H1 (cell line): ENCODE data around the gene GATA5. TPM values are rescaled to one million over a fixed set of nuclear protein-coding genes. Genes with fewer than 3 reads are reported as not detected.

Source experiments
- CTCF ChIA-PET: fragments of 300-600 bp; sonication (Branson Sonifier 250); formaldehyde crosslinking; loops from one replicate; lab custom pipeline; 2021; ENCODE audit not compliant: partially characterized antibody; lab: Charles Lee
- POLR2A ChIA-PET: fragments of 300-600 bp; sonication (Branson Sonifier 250); formaldehyde crosslinking; loops from one replicate; lab custom pipeline; 2021; ENCODE audit warnings: inconsistent platforms; ENCODE audit not compliant: partially characterized antibody; lab: Charles Lee
- DNase-seq, 2 experiments: peaks; one replicate each; pipeline versions ENCODE4 v3.0.0 to v3.0.0-alpha.2; 2010 to 2022; ENCODE audit warnings: low spot score in 2 of 2, low read depth in 1 of 2, mixed read lengths in 1 of 2
- FAIRE-seq: peaks from 2 replicates; lab custom pipeline; 2011; peaks lifted over from hg19 to GRCh38; lab: Jason Lieb, UNC
- H2AFZ ChIP-seq: 2 replicates; pipeline ENCODE4 v1.8.1; 2012; ENCODE audit warnings: low read length, inconsistent platforms
- H2AK5ac ChIP-seq: 2 replicates; pipeline ENCODE4 v1.6.1; 2013; ENCODE audit warnings: low read depth, low read length
- H2BK120ac ChIP-seq: replicated peaks from 2 replicates; pipeline ENCODE3; 2013; ENCODE audit warnings: low read depth, low read length, inconsistent platforms
- H2BK12ac ChIP-seq: 2 replicates; pipeline ENCODE4 v1.6.1; 2013; ENCODE audit warnings: low read depth, low read length
- H2BK15ac ChIP-seq: 2 replicates; pipeline ENCODE4 v1.6.1; 2013; ENCODE audit warnings: low read length
- H2BK20ac ChIP-seq: 2 replicates; pipeline ENCODE4 v1.6.1; 2013; ENCODE audit warnings: low read length
- H2BK5ac ChIP-seq: 2 replicates; pipeline ENCODE4 v1.6.1; 2013; ENCODE audit warnings: low read depth, low read length
- H3K14ac ChIP-seq: 2 replicates; pipeline ENCODE4 v1.6.1; 2013; ENCODE audit warnings: inconsistent platforms; ENCODE audit not compliant: insufficient read length
- H3K18ac ChIP-seq: 2 replicates; pipeline ENCODE4 v1.6.1; 2013; ENCODE audit warnings: low read length; ENCODE audit errors: extremely low read depth
- H3K23ac ChIP-seq: 2 replicates; pipeline ENCODE4 v1.6.1; 2013; ENCODE audit warnings: inconsistent platforms; ENCODE audit not compliant: insufficient read length
- H3K23me2 ChIP-seq: 2 replicates; pipeline ENCODE4 v1.6.1; 2013; ENCODE audit warnings: low read depth, low read length
- H3K27ac ChIP-seq: 2 replicates; pipeline ENCODE4 v1.6.1; 2011; ENCODE audit warnings: low read depth, low read length, inconsistent platforms
- H3K27me3 ChIP-seq, 4 experiments: replicated peaks in 1 of 4; 1 replicate in 1 of 4; 2 replicates in 3 of 4; pipeline versions ENCODE4 v1.6.1 to v1.8.1; 2011 to 2013; ENCODE audit warnings: low read length in 3 of 4, mild to moderate bottlenecking in 3 of 4, inconsistent platforms in 2 of 4, mixed read lengths in 2 of 4, moderate library complexity in 1 of 4; ENCODE audit not compliant: control insufficient read depth in 3 of 4, insufficient read depth in 3 of 4; ENCODE audit errors: extremely low read depth in 1 of 4
- H3K36me3 ChIP-seq, 4 experiments: 2 replicates each; pipeline versions ENCODE4 v1.6.1 to v1.8.1; 2011 to 2013; ENCODE audit warnings: mild to moderate bottlenecking in 4 of 4, low read length in 3 of 4, moderate library complexity in 2 of 4, control low read depth in 1 of 4, inconsistent platforms in 1 of 4; ENCODE audit not compliant: insufficient read depth in 4 of 4, control insufficient read depth in 2 of 4
- H3K4ac ChIP-seq: replicated peaks from 2 replicates; pipeline ENCODE3; 2013; ENCODE audit warnings: low read length, low read depth, mixed read lengths, inconsistent platforms; ENCODE audit not compliant: insufficient read length
- H3K4me1 ChIP-seq, 4 experiments: replicated peaks in 1 of 4; 1 replicate in 1 of 4; 2 replicates in 3 of 4; pipeline versions ENCODE4 v1.6.1 to v1.8.1; 2011 to 2013; ENCODE audit warnings: low read length in 3 of 4, inconsistent platforms in 2 of 4, mixed read lengths in 1 of 4; ENCODE audit not compliant: insufficient read depth in 4 of 4, control insufficient read depth in 3 of 4
- H3K4me2 ChIP-seq, 2 experiments: 2 replicates each; pipeline versions ENCODE4 v1.6.1 to v1.8.1; 2011 to 2013; ENCODE audit warnings: low read depth in 2 of 2, low read length in 2 of 2, control low read depth in 1 of 2, inconsistent platforms in 1 of 2, mild to moderate bottlenecking in 1 of 2; ENCODE audit not compliant: insufficient read depth in 1 of 2
- H3K4me3 ChIP-seq, 4 experiments: fragments of 200-600, 300-600 bp in 1 of 4; sonication (generic), shearing (Covaris generic), sonication (Bioruptor Twin) in 1 of 4; 2 replicates each; pipeline versions ENCODE4 v1.5.1 to v1.8.1; 2011 to 2016; ENCODE audit warnings: low read length in 4 of 4, low read depth in 3 of 4, control low read depth in 2 of 4, inconsistent platforms in 2 of 4, mild to moderate bottlenecking in 2 of 4, mixed read lengths in 1 of 4, moderate library complexity in 1 of 4; ENCODE audit not compliant: insufficient read depth in 2 of 4; ENCODE audit errors: extremely low read depth in 1 of 4
- H3K56ac ChIP-seq: replicated peaks from 2 replicates; pipeline ENCODE3; 2013; ENCODE audit warnings: low read depth, mild to moderate bottlenecking, mixed read lengths, low read length, inconsistent platforms; ENCODE audit not compliant: insufficient read length
- H3K79me1 ChIP-seq: 2 replicates; pipeline ENCODE4 v1.6.1; 2013; ENCODE audit warnings: low read depth, low read length, control low read depth
- H3K79me2 ChIP-seq, 2 experiments: 2 replicates each; pipeline versions ENCODE4 v1.6.1 to v1.8.1; 2012 to 2013; ENCODE audit warnings: low read length in 2 of 2, mild to moderate bottlenecking in 2 of 2, inconsistent platforms in 1 of 2; ENCODE audit not compliant: insufficient read depth in 2 of 2, control insufficient read depth in 1 of 2
- H3K9ac ChIP-seq, 4 experiments: replicated peaks in 1 of 4; 1 replicate in 1 of 4; 2 replicates in 3 of 4; pipeline versions ENCODE4 v1.6.1 to v1.8.1; 2011 to 2013; ENCODE audit warnings: low read depth in 3 of 4, low read length in 3 of 4, control low read depth in 2 of 4, mild to moderate bottlenecking in 2 of 4, moderate library complexity in 2 of 4, inconsistent platforms in 1 of 4; ENCODE audit errors: extremely low read depth in 1 of 4
- H3K9me3 ChIP-seq, 2 experiments: 2 replicates each; pipeline versions ENCODE4 v1.6.1 to v1.8.1; 2012 to 2013; ENCODE audit warnings: mild to moderate bottlenecking in 2 of 2, moderate library complexity in 2 of 2, control low read depth in 1 of 2, inconsistent platforms in 1 of 2, low read depth in 1 of 2, low read length in 1 of 2, mixed read lengths in 1 of 2; ENCODE audit not compliant: insufficient read depth in 2 of 2
- H4K20me1 ChIP-seq, 2 experiments: replicated peaks in 1 of 2; 2 replicates each; pipeline versions ENCODE3 to v1.8.1; 2011 to 2013; ENCODE audit warnings: inconsistent platforms in 2 of 2, low read length in 2 of 2, mild to moderate bottlenecking in 1 of 2; ENCODE audit not compliant: insufficient read depth in 2 of 2, control insufficient read depth in 1 of 2
- H4K5ac ChIP-seq: 2 replicates; pipeline ENCODE4 v1.6.1; 2013; ENCODE audit warnings: low read length, low read depth, mixed read lengths, inconsistent platforms; ENCODE audit not compliant: insufficient read length
- H4K8ac ChIP-seq: 2 replicates; pipeline ENCODE4 v1.8.0; 2013; ENCODE audit warnings: mild to moderate bottlenecking, moderate library complexity, low read length, inconsistent platforms; ENCODE audit not compliant: insufficient read depth; ENCODE audit errors: extremely low read depth
- H4K91ac ChIP-seq: replicated peaks from 2 replicates; pipeline ENCODE3; 2013; ENCODE audit warnings: low read length, mixed read lengths, inconsistent platforms; ENCODE audit not compliant: insufficient read length
- EP300 ChIP-seq, 2 experiments: IDR thresholded peaks; 1 replicate in 1 of 2; 2 replicates in 1 of 2; pipeline ENCODE4 v1.6.1; 2011 to 2012; ENCODE audit warnings: low read depth in 2 of 2, low read length in 2 of 2, mild to moderate bottlenecking in 2 of 2, borderline replicate concordance in 1 of 2, inconsistent platforms in 1 of 2, moderate library complexity in 1 of 2
- WGBS, 2 experiments: shearing (Covaris generic) in 1 of 2; methylation state at CpG; one replicate each; pipeline versions ENCODE4 v1.1.6 to v1.1.7; 2013 to 2015; ENCODE audit warnings: low lambda C conversion rate in 2 of 2, mixed read lengths in 2 of 2, inconsistent platforms in 1 of 2, low coverage in 1 of 2, missing lambda C conversion rate in 1 of 2; ENCODE audit not compliant: insufficient replicate concordance in 2 of 2, insufficient coverage in 1 of 2, insufficient read length in 1 of 2; ENCODE audit errors: extremely low coverage in 1 of 2, missing lambda C conversion rate in 1 of 2; 5-methylcytosine and 5-hydroxymethylcytosine counted together
- polyA plus RNA-seq, 7 experiments: library from polyadenylated mRNA; depleted of rRNA in 3 of 7; stranded (reverse) in 5 of 7; unstranded in 2 of 7; fragments of >200 nt in 5 of 7; fragments of 200-250 nt in 2 of 7; gene quantifications; 1 replicate in 5 of 7; 2 replicates in 1 of 7; 4 replicates in 1 of 7; pipeline versions ENCODE4 v1.2.1 to v1.2.3, GENCODE V29; 2011 to 2013; ENCODE audit warnings: missing spikeins in 2 of 7, mixed read lengths in 2 of 7
- total RNA-seq: library from RNA; stranded (reverse); fragmentation: NEBNext Ultra II Directional; extraction: Animal tissue kit (Norgen Biotek cat#: 25700); gene quantifications from 2 replicates; pipeline ENCODE4 v1.2.1, GENCODE V29; 2021

The GATA5 gene
- total and polyA plus RNA-seq, 2 of the 8 experiments (the other 6 are each of a cell fraction or from before 2014, with no cell fraction given): 0.08 to 0.11 TPM

DNA sequence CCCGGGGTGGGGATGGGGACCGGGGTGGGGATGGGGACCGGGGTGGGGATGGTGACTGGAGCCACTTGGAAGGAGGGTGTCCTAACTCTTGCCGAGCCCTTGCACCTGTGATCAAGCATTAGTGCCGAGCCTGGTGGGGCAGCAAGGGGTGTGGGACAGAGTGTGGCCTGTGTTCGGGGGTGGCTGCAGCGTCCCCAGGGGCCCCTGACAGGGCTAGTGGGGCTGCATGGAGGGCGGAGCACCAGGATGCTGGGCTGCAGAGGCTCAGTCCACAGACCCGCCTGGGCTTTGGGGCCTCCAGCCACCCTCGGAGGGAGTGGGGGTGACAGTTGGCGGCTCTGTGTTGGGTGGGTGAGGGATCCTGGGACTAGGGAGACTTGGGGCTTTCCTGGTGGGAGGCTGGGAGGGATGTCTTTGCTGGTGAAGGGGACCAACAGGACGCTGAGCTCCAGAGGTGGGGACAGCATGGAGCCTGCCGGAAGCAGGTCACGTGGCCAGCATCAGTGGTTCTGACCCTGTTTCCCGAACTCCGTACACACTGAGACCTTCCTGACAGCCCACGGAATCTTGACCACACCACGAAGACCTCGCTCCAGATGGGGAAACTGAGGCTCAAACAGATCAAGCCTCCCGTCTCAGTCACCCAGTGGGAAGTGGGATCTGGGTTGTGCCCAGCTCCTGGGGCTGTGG is 53.0 kb downstream of the GATA5 start:
- Histone ChIP-seq H4K8ac (peak overlapping the region; percentile 5; the same call in 1 of the 2 replicates), H3K4me2 (no peak overlapping the region), H4K91ac (no peak overlapping the region), H4K5ac (no peak overlapping the region), H2AFZ (no peak overlapping the region), H3K79me2 (no peaks in the 10 kb centered on the region), H3K27me3 (no peaks in the 10 kb centered on the region), H3K56ac (no peak overlapping the region), H2BK12ac (no peak overlapping the region), H3K27ac (no peak overlapping the region), H3K9me3 (no peaks in the 10 kb centered on the region), H3K23me2 (no peaks in the 10 kb centered on the region; the same call in 1 of the 2 replicates), H3K18ac (no peak overlapping the region), H2BK15ac (no peak overlapping the region), H3K79me1 (no peaks in the 10 kb centered on the region), H3K36me3 (no peaks in the 10 kb centered on the region; a peak in 1 of 8 replicates), H2AK5ac (no peak overlapping the region), H4K20me1 (peaks cover 0 to 8% of the 10 kb centered on the region in 2 experiments), H2BK120ac (no peak overlapping the region), H3K23ac (no peak overlapping the region), H3K14ac (no peak overlapping the region), H3K4ac (no peak overlapping the region), H3K4me3 (no peak overlapping the region), H3K9ac (no peak overlapping the region), H2BK5ac (no peak overlapping the region), H2BK20ac (no peak overlapping the region), H3K4me1 (peaks cover 0 to 27% (median 13%) of the 10 kb centered on the region in 4 experiments; a peak in 6 of 7 replicates)
- DNase-seq: no peak
- TF ChIP-seq EP300 (IDR thresholded peaks at IDR 0.05; ENCODE audit: borderline replicate concordance in 1 of 2, low read depth in 2 of 2, low read length in 2 of 2): no peak
- POLR2A ChIA-PET: interaction anchor here (1.0 to 3.4 kb wide), 3 partner anchors 8 to 30 kb away, joined by 3 to 15 read pairs (median 3); no protein-coding TSS in a partner anchor
- FAIRE-seq: no peak
- WGBS, 2 experiments: 79% methylated on average over 16 of the region's 20 CpGs; no CpG with 5 or more reads in 1 of the 2 experiments
- CTCF ChIA-PET: interaction anchor here (0.8 to 10.8 kb wide), 5 partner anchors 10 to 370 kb away, joined by 3 to 104 read pairs (median 3); no protein-coding TSS in a partner anchor
